Parathyroid adenoma (tissue), 2 donors: ENCODE results near the gene F11.
"Not testable (repeated sequence)": the region's sequence is repeated elsewhere in the genome, so short reads cannot be mapped to it uniquely, and the experiment has no call there.

Experiments
- H2AFZ ChIP-seq: fragments of 300-600 bp; sonication (generic); one replicate; pipeline ENCODE4 v1.7.0; 2017; ENCODE audit warnings: antibody characterized with exemption, mild to moderate bottlenecking
- H3K27ac ChIP-seq: fragments of 300-600 bp; sonication (generic); one replicate; pipeline ENCODE4 v1.7.0; 2017
- H3K27me3 ChIP-seq: fragments of 300-600 bp; sonication (generic); one replicate; pipeline ENCODE4 v1.7.0; 2017; ENCODE audit warnings: low read length; ENCODE audit not compliant: control insufficient read depth, insufficient read depth
- H3K36me3 ChIP-seq: fragments of 300-600 bp; sonication (generic); one replicate; pipeline ENCODE4 v1.7.0; 2017; ENCODE audit warnings: low read length; ENCODE audit not compliant: control insufficient read depth, insufficient read depth
- H3K4me1 ChIP-seq: fragments of 300-600 bp; sonication (generic); one replicate; pipeline ENCODE4 v1.7.0; 2017; ENCODE audit warnings: control low read depth
- H3K4me2 ChIP-seq: fragments of 300-600 bp; sonication (generic); one replicate; pipeline ENCODE4 v1.7.0; 2017; ENCODE audit warnings: low read length
- H3K4me3 ChIP-seq: fragments of 300-600 bp; sonication (generic); one replicate; pipeline ENCODE4 v1.7.0; 2017; ENCODE audit warnings: low read depth, low read length
- H3K79me2 ChIP-seq: fragments of 300-600 bp; sonication (generic); one replicate; pipeline ENCODE4 v1.7.0; 2017; ENCODE audit warnings: control low read depth
- H3K9ac ChIP-seq: fragments of 300-600 bp; sonication (generic); one replicate; pipeline ENCODE4 v1.7.0; 2017; ENCODE audit warnings: mild to moderate bottlenecking
- H3K9me3 ChIP-seq: fragments of 300-600 bp; sonication (generic); one replicate; pipeline ENCODE4 v1.7.0; 2017; ENCODE audit warnings: low read length; ENCODE audit not compliant: control insufficient read depth
- TF ChIP-seq, protein P1 (sequence below): fragments of 300-600 bp; sonication (generic); IDR thresholded peaks from one replicate; pipeline ENCODE4 v1.7.0; 2017; ENCODE audit warnings: antibody characterized with exemption, mild to moderate bottlenecking
- donor health status: primary hyperparathyroidism.

The F11 gene

DNA sequence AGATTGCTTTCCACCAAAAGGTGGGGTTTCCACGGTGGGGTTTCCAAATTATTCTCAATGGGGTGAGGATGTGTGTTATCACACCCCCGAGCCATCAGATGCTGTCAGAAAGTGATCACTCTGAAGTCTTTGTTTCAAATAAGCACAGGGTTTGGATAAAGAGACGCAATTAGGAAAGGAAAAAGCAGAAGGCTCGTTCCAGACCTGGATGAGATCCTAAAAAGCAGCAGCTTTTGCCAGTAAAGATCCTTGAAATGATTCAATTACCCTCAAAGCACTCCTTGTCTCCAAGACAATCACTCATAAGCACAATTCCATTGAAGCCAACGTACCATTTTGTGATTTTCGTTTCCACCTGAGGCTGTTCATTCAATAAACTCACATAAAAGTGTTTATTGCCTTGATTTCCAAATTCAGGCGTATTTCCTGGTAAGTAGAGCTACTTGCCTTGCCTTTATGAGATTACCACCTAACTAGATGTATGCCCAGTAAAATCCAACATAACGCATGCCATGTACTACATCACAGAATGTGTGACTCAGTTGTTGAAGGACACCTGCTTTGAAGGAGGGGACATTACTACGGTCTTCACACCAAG is 5.2 kb downstream of the F11 start:
- H3K4me1 ChIP-seq = no peaks in the 10 kb centered on the region
- no peak overlapping the region for H3K27ac ChIP-seq
- TF ChIP-seq, protein P1, sequence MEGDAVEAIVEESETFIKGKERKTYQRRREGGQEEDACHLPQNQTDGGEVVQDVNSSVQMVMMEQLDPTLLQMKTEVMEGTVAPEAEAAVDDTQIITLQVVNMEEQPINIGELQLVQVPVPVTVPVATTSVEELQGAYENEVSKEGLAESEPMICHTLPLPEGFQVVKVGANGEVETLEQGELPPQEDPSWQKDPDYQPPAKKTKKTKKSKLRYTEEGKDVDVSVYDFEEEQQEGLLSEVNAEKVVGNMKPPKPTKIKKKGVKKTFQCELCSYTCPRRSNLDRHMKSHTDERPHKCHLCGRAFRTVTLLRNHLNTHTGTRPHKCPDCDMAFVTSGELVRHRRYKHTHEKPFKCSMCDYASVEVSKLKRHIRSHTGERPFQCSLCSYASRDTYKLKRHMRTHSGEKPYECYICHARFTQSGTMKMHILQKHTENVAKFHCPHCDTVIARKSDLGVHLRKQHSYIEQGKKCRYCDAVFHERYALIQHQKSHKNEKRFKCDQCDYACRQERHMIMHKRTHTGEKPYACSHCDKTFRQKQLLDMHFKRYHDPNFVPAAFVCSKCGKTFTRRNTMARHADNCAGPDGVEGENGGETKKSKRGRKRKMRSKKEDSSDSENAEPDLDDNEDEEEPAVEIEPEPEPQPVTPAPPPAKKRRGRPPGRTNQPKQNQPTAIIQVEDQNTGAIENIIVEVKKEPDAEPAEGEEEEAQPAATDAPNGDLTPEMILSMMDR = no peak

GRCh38 chr4:186272699-186273391 is 6.9 kb downstream of the F11 start:
- H3K36me3 ChIP-seq = no peaks in the 10 kb centered on the region
- no peak overlapping the region for H2AFZ ChIP-seq
- no peak overlapping the region for H3K27ac ChIP-seq
- H3K9ac ChIP-seq = no peak overlapping the region
- H3K4me2 ChIP-seq = no peak overlapping the region
- H3K27me3 ChIP-seq = no peaks in the 10 kb centered on the region
- no peak overlapping the region for H3K4me3 ChIP-seq
- no peaks in the 10 kb centered on the region for H3K79me2 ChIP-seq
- H3K4me1 ChIP-seq = no peaks in the 10 kb centered on the region
- TF ChIP-seq, protein P1 = no peak
- no peaks in the 10 kb centered on the region for H3K9me3 ChIP-seq

More for the DNA sequence above, 5.2 kb downstream of the F11 start:
- Histone ChIP-seq H3K27me3 (no peaks in the 10 kb centered on the region), H3K9ac (no peak overlapping the region), H2AFZ (no peak overlapping the region), H3K4me2 (no peak overlapping the region), H3K79me2 (no peaks in the 10 kb centered on the region), H3K4me3 (no peak overlapping the region), H3K36me3 (no peaks in the 10 kb centered on the region), H3K9me3 (no peaks in the 10 kb centered on the region)

- H3K9ac ChIP-seq, H3K9me3 ChIP-seq, H3K79me2 ChIP-seq, H3K4me3 ChIP-seq, H3K4me1 ChIP-seq, H3K27me3 ChIP-seq, H3K4me2 ChIP-seq, H3K27ac ChIP-seq, H3K36me3 ChIP-seq, H2AFZ ChIP-seq: not testable (repeated sequence)
Measured at GRCh38 chr4:186273392-186273789, 7.4 kb downstream of the F11 start.

DNA sequence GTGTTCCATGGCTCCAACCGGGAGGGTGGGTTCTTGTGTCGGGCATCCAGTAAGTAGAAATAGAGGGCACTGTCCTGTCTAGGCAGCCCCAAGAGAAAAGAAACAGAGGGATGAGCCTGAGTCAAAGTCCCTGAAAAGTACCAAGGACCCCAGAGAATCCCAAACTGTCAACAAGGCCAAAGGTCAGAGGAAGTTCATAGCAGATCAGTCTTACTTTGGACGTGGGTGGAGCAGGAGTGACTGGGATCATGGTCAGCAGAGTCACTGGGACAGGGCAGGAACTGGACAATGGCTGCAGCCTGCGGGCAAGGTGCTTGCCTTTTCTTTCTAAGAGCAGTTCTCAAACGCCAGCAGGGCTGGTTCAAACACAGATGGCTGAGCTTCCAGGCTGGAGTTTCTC is 17.3 kb downstream of the F11 start:
- no peak overlapping the region for H3K4me2 ChIP-seq

DNA sequence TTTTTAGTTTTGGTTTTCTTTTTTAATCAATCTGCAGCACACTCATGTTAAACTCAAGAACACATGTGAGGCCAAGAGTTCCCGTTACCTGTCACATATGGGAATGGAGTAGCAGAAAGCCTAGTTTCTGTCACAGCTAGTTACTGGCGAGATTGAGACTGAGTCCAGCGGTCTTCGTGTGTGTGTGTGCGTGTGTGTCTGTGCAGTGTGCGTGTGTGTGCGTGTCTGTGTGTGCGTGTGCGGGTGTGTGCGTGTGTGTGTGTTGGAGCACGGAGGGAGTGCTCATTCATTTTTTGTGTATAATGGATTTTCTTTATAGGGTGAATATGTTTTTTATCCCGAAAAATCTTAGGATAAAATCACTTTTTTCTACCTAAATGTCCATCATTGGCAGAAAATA is 19.2 kb downstream of the F11 start:
- H3K4me2 ChIP-seq = no peak overlapping the region

More for the DNA sequence above, 17.3 kb downstream of the F11 start:
- Histone ChIP-seq H3K27ac (no peak overlapping the region), H3K27me3 (no peaks in the 10 kb centered on the region), H3K4me1 (no peaks in the 10 kb centered on the region), H2AFZ (no peak overlapping the region), H3K9ac (no peak overlapping the region), H3K9me3 (no peaks in the 10 kb centered on the region), H3K4me3 (no peak overlapping the region), H3K79me2 (no peaks in the 10 kb centered on the region), H3K36me3 (no peaks in the 10 kb centered on the region)
- TF ChIP-seq, protein P1 = no peak

More for the DNA sequence above, 19.2 kb downstream of the F11 start:
- TF ChIP-seq, protein P1 = no peak
- Histone ChIP-seq H3K79me2 (no peaks in the 10 kb centered on the region), H3K36me3 (no peaks in the 10 kb centered on the region), H3K4me3 (no peak overlapping the region), H3K27me3 (no peaks in the 10 kb centered on the region), H3K9me3 (no peaks in the 10 kb centered on the region), H2AFZ (no peak overlapping the region), H3K4me1 (no peaks in the 10 kb centered on the region), H3K27ac (no peak overlapping the region), H3K9ac (no peak overlapping the region)
